HepG2 (cell line): ENCODE results near the gene HS6ST1. TPM values are rescaled to one million over a fixed set of nuclear protein-coding genes. Genes with fewer than 3 reads are reported as not detected.
A peak's percentile ranks its signal among the peaks of the same experiment; 100 is the strongest.

Experiments
- ATAC-seq: fragments of 200-7000 bp; cut with Tn5 transposase; 3 replicates; pipeline ENCODE4 v1.9.1; 2020; ENCODE audit warnings: mild to moderate bottlenecking, moderate library complexity
- BruUV-seq: library from RNA; stranded (reverse); fragments of 400-500 nt; replicated peaks from 2 replicates; lab custom pipeline; 2021; lab: Mats Ljungman, UMichigan
- CTCF ChIA-PET: fragments of 300-600 bp; formaldehyde crosslinking; extraction: SDS; loops from one replicate; lab custom pipeline; 2021; ENCODE audit warnings: low total read pairs, inconsistent platforms, low intra/inter-chr PET ratio; lab: Yijun Ruan, JAX
- POLR2A ChIA-PET: fragments of 350-600 bp; sonication (Branson Sonifier 250); formaldehyde crosslinking; loops from one replicate; lab custom pipeline; 2020; ENCODE audit warnings: antibody characterized with exemption, inconsistent platforms; lab: Yijun Ruan, JAX
- DNase-seq: peaks from one replicate; pipeline ENCODE4 v3.0.0-alpha.2; 2015; ENCODE audit warnings: low spot score
- FAIRE-seq: peaks from 3 replicates; lab custom pipeline; 2011; peaks lifted over from hg19 to GRCh38; lab: Jason Lieb, UNC
- H2AFZ ChIP-seq: one replicate; pipeline ENCODE4 v1.6.1; 2011; ENCODE audit warnings: low read length, inconsistent platforms
- H3K27ac ChIP-seq: fragments of 300-600 bp; 3 replicates; pipeline ENCODE4 v1.8.0; 2011; ENCODE audit warnings: mixed run types, mild to moderate bottlenecking, mixed read lengths, low read length, inconsistent platforms; ENCODE audit not compliant: insufficient read depth; ENCODE audit errors: extremely low read length
- H3K27me3 ChIP-seq, 2 experiments: fragments of 200-600 bp in 1 of 2; 2 replicates in 1 of 2; 3 replicates in 1 of 2; pipeline versions ENCODE4 v1.6.0 to v1.8.0; 2011; ENCODE audit warnings: low read length in 2 of 2, mild to moderate bottlenecking in 2 of 2, moderate library complexity in 2 of 2, inconsistent platforms in 1 of 2; ENCODE audit not compliant: insufficient read depth in 2 of 2, control insufficient read depth in 1 of 2
- H3K36me3 ChIP-seq, 2 experiments: fragments of 200-600 bp in 1 of 2; replicated peaks in 1 of 2; 2 replicates in 1 of 2; 3 replicates in 1 of 2; pipeline versions ENCODE4 v1.5.1 to v1.8.0; 2011; ENCODE audit warnings: low read length in 2 of 2, inconsistent platforms in 1 of 2; ENCODE audit not compliant: insufficient read depth in 2 of 2, control insufficient read depth in 1 of 2
- H3K4me1 ChIP-seq: 2 replicates; pipeline ENCODE4 v1.5.1; 2012; ENCODE audit warnings: low read length, inconsistent platforms; ENCODE audit not compliant: insufficient read depth
- H3K4me2 ChIP-seq: 2 replicates; pipeline ENCODE4 v1.6.0; 2011; ENCODE audit warnings: low read depth, low read length, inconsistent platforms
- H3K4me3 ChIP-seq, 3 experiments: fragments of 200-600 bp in 1 of 3; sonication (generic), shearing (Covaris generic) in 1 of 3; replicated peaks in 1 of 3; 2 replicates each; pipeline ENCODE4 v1.5.1; 2011 to 2016; ENCODE audit warnings: low read length in 3 of 3, inconsistent platforms in 2 of 3, low read depth in 2 of 3, mild to moderate bottlenecking in 2 of 3, control low read depth in 1 of 3, mixed read lengths in 1 of 3; ENCODE audit not compliant: insufficient read depth in 1 of 3
- H3K79me2 ChIP-seq: one replicate; pipeline ENCODE4 v1.6.1; 2011; ENCODE audit warnings: low read length, inconsistent platforms; ENCODE audit not compliant: insufficient read depth
- H3K9ac ChIP-seq: 2 replicates; pipeline ENCODE4 v1.6.0; 2011; ENCODE audit warnings: mild to moderate bottlenecking, low read depth, low read length, inconsistent platforms; ENCODE audit not compliant: insufficient read depth
- H3K9me3 ChIP-seq: 2 replicates; pipeline ENCODE4 v1.5.1; 2012; ENCODE audit warnings: mild to moderate bottlenecking, low read length
- H4K20me1 ChIP-seq: 2 replicates; pipeline ENCODE4 v1.6.0; 2011; ENCODE audit warnings: inconsistent platforms, mild to moderate bottlenecking, low read length, moderate library complexity; ENCODE audit not compliant: insufficient read depth
- AGO2 ChIP-seq: fragments of 200-400 bp; formaldehyde crosslinking; optimal IDR thresholded peaks from 2 replicates; pipeline ENCODE3; 2017; ENCODE audit warnings: mild to moderate bottlenecking, low read depth, low read length, moderate library complexity
- ATF7-NPFF ChIP-seq: sonication (generic); formaldehyde crosslinking; IDR thresholded peaks from 2 replicates; pipeline ENCODE4 v1.8.1; 2023; ENCODE audit warnings: mild to moderate bottlenecking, low read depth, missing genetic modification reagents, moderate library complexity
- CREB1 ChIP-seq, 2 experiments: fragments of 450-650 bp in 1 of 2; IDR thresholded peaks; 2 replicates each; pipeline ENCODE4 v1.6.1; 2016 to 2017; ENCODE audit warnings: control low read depth in 1 of 2, mild to moderate bottlenecking in 1 of 2, missing compliant biosample characterization in 1 of 2, missing genetic modification characterization in 1 of 2
- GABPB1 ChIP-seq: IDR thresholded peaks from 2 replicates; pipeline ENCODE4 v1.6.1; 2016; ENCODE audit warnings: mild to moderate bottlenecking, missing genetic modification reagents, moderate library complexity, missing compliant biosample characterization
- KLF12 ChIP-seq: sonication (generic); formaldehyde crosslinking; IDR thresholded peaks from 2 replicates; pipeline ENCODE4 v1.4.0; 2020; ENCODE audit warnings: missing genetic modification reagents, borderline replicate concordance
- MBD4 ChIP-seq: IDR thresholded peaks from 2 replicates; pipeline ENCODE4 v1.6.1; 2012; ENCODE audit warnings: low read length, inconsistent platforms, borderline replicate concordance
- MTF2 ChIP-seq: sonication (generic); formaldehyde crosslinking; IDR thresholded peaks from 2 replicates; pipeline ENCODE4 v1.5.0; 2020; ENCODE audit warnings: missing genetic modification reagents, borderline replicate concordance
- NCOR1 ChIP-seq: fragments of 200-600 bp; sonication (generic); IDR thresholded peaks from 2 replicates; pipeline ENCODE4 v1.7.0; 2017; ENCODE audit warnings: antibody characterized with exemption, low read length, borderline replicate concordance
- NRL ChIP-seq: sonication (generic); formaldehyde crosslinking; IDR thresholded peaks from 2 replicates; pipeline ENCODE4 v1.5.0; 2020; ENCODE audit warnings: missing genetic modification reagents, mild to moderate bottlenecking, moderate library complexity, borderline replicate concordance
- RBM22 ChIP-seq: fragments of 200-400 bp; formaldehyde crosslinking; optimal IDR thresholded peaks from 2 replicates; pipeline ENCODE3; 2017; ENCODE audit warnings: mild to moderate bottlenecking, low read length, moderate library complexity
- SRY ChIP-seq: sonication (generic); formaldehyde crosslinking; IDR thresholded peaks from 2 replicates; pipeline ENCODE4 v1.8.0; 2022; ENCODE audit warnings: mild to moderate bottlenecking, missing genetic modification reagents
- U2AF1 ChIP-seq: fragments of 200-400 bp; formaldehyde crosslinking; optimal IDR thresholded peaks from 2 replicates; pipeline ENCODE3; 2017; ENCODE audit warnings: mild to moderate bottlenecking, low read depth, low read length
- ZNF253 ChIP-seq: sonication (generic); formaldehyde crosslinking; IDR thresholded peaks from 2 replicates; pipeline ENCODE4 v1.8.0; 2022; ENCODE audit warnings: mild to moderate bottlenecking, missing genetic modification reagents, borderline replicate concordance
- ZNF430 ChIP-seq: sonication (generic); formaldehyde crosslinking; IDR thresholded peaks from 2 replicates; pipeline ENCODE4 v1.9.0; 2021; ENCODE audit warnings: mild to moderate bottlenecking, missing genetic modification reagents
- ZNF446 ChIP-seq: sonication (generic); formaldehyde crosslinking; IDR thresholded peaks from 2 replicates; pipeline ENCODE4 v1.5.0; 2020; ENCODE audit warnings: mild to moderate bottlenecking, missing genetic modification reagents
- ZNF790 ChIP-seq: sonication (generic); formaldehyde crosslinking; IDR thresholded peaks from 2 replicates; pipeline ENCODE4 v1.8.0; 2022; ENCODE audit warnings: missing genetic modification reagents, mild to moderate bottlenecking, borderline replicate concordance
- WGBS: methylation state at CpG from one replicate; pipeline ENCODE4 v1.1.6; 2017; ENCODE audit warnings: low lambda C conversion rate; 5-methylcytosine and 5-hydroxymethylcytosine counted together
- in situ Hi-C: cut with HindIII; loops from 2 replicates; pipeline ENCODE4 v1.10.0; 2017; ENCODE audit warnings: low pct_unique_long_range_greater_than_20kb; ENCODE audit not compliant: extremely low pct_ligation_motif_present
- intact Hi-C: fragments of 100-400 bp; cut with micrococcal nuclease; formaldehyde crosslinking; loops from one replicate; pipeline ENCODE4 v1.10.0; 2022; ENCODE audit not compliant: unreplicated experiment
- polyA plus RNA-seq, 8 experiments: library from polyadenylated mRNA; depleted of rRNA in 3 of 8; stranded (reverse) in 7 of 8; unstranded in 1 of 8; fragments of >200 nt; fragmentation: Illumina TruSeq in 4 of 8; extraction: Trizol in 4 of 8; gene quantifications; 2 replicates each; pipeline versions ENCODE4 v1.2.1 to v1.2.3, GENCODE V29; 2011 to 2016; ENCODE audit warnings: low read depth in 4 of 8, missing spikeins in 1 of 8, mixed read lengths in 1 of 8; ENCODE audit not compliant: insufficient read depth in 1 of 8
- total RNA-seq, 5 experiments: library from RNA; depleted of rRNA; stranded (reverse); fragments of >200 nt; fragmentation: Illumina TruSeq; extraction: Trizol; gene quantifications; 2 replicates each; pipeline ENCODE4 v1.2.3, GENCODE V29; 2016; ENCODE audit warnings: low read depth in 1 of 5
- TF ChIP-seq, protein P1 (sequence below): sonication (generic); formaldehyde crosslinking; IDR thresholded peaks from 2 replicates; pipeline ENCODE4 v1.5.1; 2020; ENCODE audit warnings: mild to moderate bottlenecking, missing genetic modification reagents, moderate library complexity
- TF ChIP-seq, protein P2 (sequence below): sonication (generic); formaldehyde crosslinking; IDR thresholded peaks from 2 replicates; pipeline ENCODE4 v1.5.0; 2020; ENCODE audit warnings: mild to moderate bottlenecking, missing genetic modification reagents

Gene HS6ST1
- total and polyA plus RNA-seq, 2 of the 13 experiments (the other 11 are each of a cell fraction or from before 2014, with no cell fraction given): 34.5 to 84.6 TPM

DNA sequence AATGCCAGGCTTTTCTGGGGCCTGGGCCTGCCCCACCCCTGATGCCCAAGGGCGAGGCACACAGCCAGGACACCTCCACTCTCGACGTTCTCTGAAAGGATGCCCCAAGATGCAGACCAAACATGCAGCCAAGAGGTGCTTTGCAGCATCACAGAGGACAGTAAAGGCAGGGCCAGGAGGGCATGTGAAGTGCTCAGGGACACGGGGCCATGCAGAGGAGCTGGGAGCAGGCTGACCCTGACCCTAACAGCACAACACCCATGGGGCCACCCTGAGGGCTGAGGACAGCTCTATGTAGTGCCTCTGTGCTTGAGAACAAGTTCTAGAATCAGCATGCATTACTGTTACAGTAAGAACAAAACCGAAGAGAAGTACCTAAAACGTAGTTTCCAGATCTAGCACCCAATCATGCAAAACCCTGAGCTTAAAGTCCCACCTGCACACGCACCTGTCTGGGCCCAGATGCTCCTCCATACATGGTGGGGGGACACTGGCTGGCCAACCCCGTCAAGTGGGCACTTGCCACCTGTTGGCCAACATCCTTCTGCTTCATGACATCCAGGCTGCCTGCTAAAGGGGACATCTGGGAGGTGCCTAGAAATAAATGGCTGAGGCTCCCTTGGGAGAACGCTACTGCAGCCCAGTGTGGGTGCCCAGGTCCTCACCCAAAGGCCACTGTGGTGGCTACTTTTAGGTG lies 15.4 kb downstream of the HS6ST1 start:
- Histone ChIP-seq H3K79me2 (peaks cover 100% of the 10 kb centered on the region), H4K20me1 (peaks cover 97% of the 10 kb centered on the region), H3K4me1 (peaks cover 53% of the 10 kb centered on the region), H3K36me3 (peaks cover 54 to 85% of the 10 kb centered on the region in 2 experiments), H3K27ac (no peak overlapping the region), H3K9ac (peak overlapping the region; percentile 16; the same call in 1 of the 2 replicates), H2AFZ (no peak overlapping the region), H3K4me3 (no peak overlapping the region), H3K4me2 (no peak overlapping the region), H3K9me3 (no peaks in the 10 kb centered on the region), H3K27me3 (no peaks in the 10 kb centered on the region)
- ATAC-seq: no peak
- in situ Hi-C loops: no loop called here
- 90% methylated on average over 9 of the region's 9 CpGs for WGBS
- POLR2A ChIA-PET: no interaction called here
- no peak for FAIRE-seq
- intact Hi-C loops: no loop called here
- CTCF ChIA-PET: no interaction called here
- no peak for DNase-seq
- BruUV-seq: no TSS peak
- TF ChIP-seq MBD4: no peak
- no peak for TF ChIP-seq MTF2 (CRISPR knock-in tag)
- peak; percentile 61 for TF ChIP-seq RBM22
- no peak for TF ChIP-seq CREB1 (IDR thresholded peaks at IDR 0.05)
- no peak for TF ChIP-seq CREB1 (CRISPR knock-in tag; IDR thresholded peaks at IDR 0.05)
- no peak for TF ChIP-seq SRY
- peak; percentile 77 for TF ChIP-seq AGO2
- no peak for TF ChIP-seq KLF12 (CRISPR knock-in tag)
- TF ChIP-seq NCOR1: no peak
- TF ChIP-seq ZNF253 (CRISPR knock-in tag): 0 out of 2 replicates have a peak, but pooled peaks have one; percentile 43
- TF ChIP-seq NRL (CRISPR knock-in tag): peak; percentile 24; the same call in 1 of the 2 replicates
- TF ChIP-seq, protein P1, sequence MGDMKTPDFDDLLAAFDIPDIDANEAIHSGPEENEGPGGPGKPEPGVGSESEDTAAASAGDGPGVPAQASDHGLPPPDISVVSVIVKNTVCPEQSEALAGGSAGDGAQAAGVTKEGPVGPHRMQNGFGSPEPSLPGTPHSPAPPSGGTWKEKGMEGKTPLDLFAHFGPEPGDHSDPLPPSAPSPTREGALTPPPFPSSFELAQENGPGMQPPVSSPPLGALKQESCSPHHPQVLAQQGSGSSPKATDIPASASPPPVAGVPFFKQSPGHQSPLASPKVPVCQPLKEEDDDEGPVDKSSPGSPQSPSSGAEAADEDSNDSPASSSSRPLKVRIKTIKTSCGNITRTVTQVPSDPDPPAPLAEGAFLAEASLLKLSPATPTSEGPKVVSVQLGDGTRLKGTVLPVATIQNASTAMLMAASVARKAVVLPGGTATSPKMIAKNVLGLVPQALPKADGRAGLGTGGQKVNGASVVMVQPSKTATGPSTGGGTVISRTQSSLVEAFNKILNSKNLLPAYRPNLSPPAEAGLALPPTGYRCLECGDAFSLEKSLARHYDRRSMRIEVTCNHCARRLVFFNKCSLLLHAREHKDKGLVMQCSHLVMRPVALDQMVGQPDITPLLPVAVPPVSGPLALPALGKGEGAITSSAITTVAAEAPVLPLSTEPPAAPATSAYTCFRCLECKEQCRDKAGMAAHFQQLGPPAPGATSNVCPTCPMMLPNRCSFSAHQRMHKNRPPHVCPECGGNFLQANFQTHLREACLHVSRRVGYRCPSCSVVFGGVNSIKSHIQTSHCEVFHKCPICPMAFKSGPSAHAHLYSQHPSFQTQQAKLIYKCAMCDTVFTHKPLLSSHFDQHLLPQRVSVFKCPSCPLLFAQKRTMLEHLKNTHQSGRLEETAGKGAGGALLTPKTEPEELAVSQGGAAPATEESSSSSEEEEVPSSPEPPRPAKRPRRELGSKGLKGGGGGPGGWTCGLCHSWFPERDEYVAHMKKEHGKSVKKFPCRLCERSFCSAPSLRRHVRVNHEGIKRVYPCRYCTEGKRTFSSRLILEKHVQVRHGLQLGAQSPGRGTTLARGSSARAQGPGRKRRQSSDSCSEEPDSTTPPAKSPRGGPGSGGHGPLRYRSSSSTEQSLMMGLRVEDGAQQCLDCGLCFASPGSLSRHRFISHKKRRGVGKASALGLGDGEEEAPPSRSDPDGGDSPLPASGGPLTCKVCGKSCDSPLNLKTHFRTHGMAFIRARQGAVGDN (CRISPR knock-in tag): peak; percentile 52
- TF ChIP-seq GABPB1 (CRISPR knock-in tag): 0 out of 2 replicates have a peak, but pooled peaks have one; percentile 11
- no peak for TF ChIP-seq ZNF430 (CRISPR knock-in tag)
- TF ChIP-seq ATF7-NPFF (CRISPR knock-in tag): no peak
- no peak for TF ChIP-seq ZNF790
- TF ChIP-seq, protein P2, sequence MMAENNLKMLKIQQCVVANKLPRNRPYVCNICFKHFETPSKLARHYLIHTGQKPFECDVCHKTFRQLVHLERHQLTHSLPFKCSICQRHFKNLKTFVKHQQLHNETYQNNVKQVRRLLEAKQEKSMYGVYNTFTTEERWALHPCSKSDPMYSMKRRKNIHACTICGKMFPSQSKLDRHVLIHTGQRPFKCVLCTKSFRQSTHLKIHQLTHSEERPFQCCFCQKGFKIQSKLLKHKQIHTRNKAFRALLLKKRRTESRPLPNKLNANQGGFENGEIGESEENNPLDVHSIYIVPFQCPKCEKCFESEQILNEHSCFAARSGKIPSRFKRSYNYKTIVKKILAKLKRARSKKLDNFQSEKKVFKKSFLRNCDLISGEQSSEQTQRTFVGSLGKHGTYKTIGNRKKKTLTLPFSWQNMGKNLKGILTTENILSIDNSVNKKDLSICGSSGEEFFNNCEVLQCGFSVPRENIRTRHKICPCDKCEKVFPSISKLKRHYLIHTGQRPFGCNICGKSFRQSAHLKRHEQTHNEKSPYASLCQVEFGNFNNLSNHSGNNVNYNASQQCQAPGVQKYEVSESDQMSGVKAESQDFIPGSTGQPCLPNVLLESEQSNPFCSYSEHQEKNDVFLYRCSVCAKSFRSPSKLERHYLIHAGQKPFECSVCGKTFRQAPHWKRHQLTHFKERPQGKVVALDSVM (CRISPR knock-in tag): no peak
- no peak for TF ChIP-seq U2AF1
- no peak for TF ChIP-seq ZNF446 (CRISPR knock-in tag)
